SK-N-DZ (cell line): ENCODE measurements around the gene NACA.
"Not testable (repeated sequence)": the region's sequence is repeated elsewhere in the genome, so short reads cannot be mapped to it uniquely, and the experiment has no call there.

Experiments used
- DNase-seq: peaks from one replicate; pipeline ENCODE4 v3.0.0-alpha.2; 2015; ENCODE audit warnings: low spot score

NACA gene

GRCh38 chr12:56724701-56724971, 463 bp downstream of the NACA start:
- peak; percentile 23 for DNase-seq

- no peak for DNase-seq
Measured at GRCh38 chr12:56723889-56724700, 1.0 kb downstream of the NACA start.

- no peak for DNase-seq
Measured at GRCh38 chr12:56723352-56723751, 1.7 kb downstream of the NACA start.

GRCh38 chr12:56722832-56723231, 2.3 kb downstream of the NACA start:
- no peak for DNase-seq

- no peak for DNase-seq
Measured at GRCh38 chr12:56721721-56722120, 3.4 kb downstream of the NACA start.

GRCh38 chr12:56721216-56721615, 3.9 kb downstream of the NACA start:
- no peak for DNase-seq

GRCh38 chr12:56720731-56721151, 4.4 kb downstream of the NACA start:
- DNase-seq: no peak

- DNase-seq: no peak
Measured at GRCh38 chr12:56719056-56719455, 6.0 kb downstream of the NACA start.

- DNase-seq: no peak
Measured at GRCh38 chr12:56718636-56719035, 6.5 kb downstream of the NACA start.

- no peak for DNase-seq
Measured at GRCh38 chr12:56718149-56718548, 7.0 kb downstream of the NACA start.

GRCh38 chr12:56716933-56717880, 7.9 kb downstream of the NACA start:
- DNase-seq: no peak

- no peak for DNase-seq
Measured at GRCh38 chr12:56716458-56716857, 8.6 kb downstream of the NACA start.

- DNase-seq: no peak
Measured at GRCh38 chr12:56715798-56716197, 9.3 kb downstream of the NACA start.

GRCh38 chr12:56714431-56714929, 10.6 kb downstream of the NACA start:
- no peak for DNase-seq

GRCh38 chr12:56713345-56713744, 11.8 kb downstream of the NACA start:
- DNase-seq: no peak

- DNase-seq: no peak
Measured at GRCh38 chr12:56709759-56710376, 15.2 kb downstream of the NACA start.

- not testable (repeated sequence) for DNase-seq
Measured at GRCh38 chr12:56704522-56704921, 20.6 kb downstream of the NACA start.

- DNase-seq: no peak
Measured at GRCh38 chr12:56699020-56699661, 26.0 kb downstream of the NACA start.

GRCh38 chr12:56695327-56696101, 29.6 kb downstream of the NACA start:
- DNase-seq: peak; percentile 52

GRCh38 chr12:56694161-56694560, 30.9 kb downstream of the NACA start:
- DNase-seq: no peak

GRCh38 chr12:56688846-56689109, 36.3 kb downstream of the NACA start:
- no peak for DNase-seq
